ENCODE measurements around the gene RBMS3. TPM values are rescaled to one million over a fixed set of nuclear protein-coding genes. Genes with fewer than 3 reads are reported as not detected.

Gene RBMS3
- total and polyA plus RNA-seq, 2 experiments from 2014 or later = 34.9 to 37.1 TPM

GRCh38 chr3:29937185-29937584 lies 656.3 kb downstream of the RBMS3 start:
- no peak for DNase-seq (ENCODE audit: low spot score)
- no peak for TF ChIP-seq CTCF (IDR thresholded peaks at IDR 0.05; ENCODE audit: poor library complexity)
- TF ChIP-seq EZH2 (IDR thresholded peaks at IDR 0.05; ENCODE audit: borderline replicate concordance) = no peak
- TF ChIP-seq EZH2phosphoT487 (IDR thresholded peaks at IDR 0.05; ENCODE audit: low read depth, severe bottlenecking, unreplicated experiment) = no peak
- Histone ChIP-seq H3K27me3 (no peaks in the 10 kb centered on the region), H3K9me2 (replicated peaks; ENCODE audit: insufficient read depth) (no peaks in the 10 kb centered on the region), H3K4me1 (ENCODE audit: insufficient read depth) (peaks cover 2% of the 10 kb centered on the region), H3K27ac (no peak overlapping the region), H3K36me3 (replicated peaks; ENCODE audit: insufficient read depth, low read depth) (no peaks in the 10 kb centered on the region), H3K79me2 (no peaks in the 10 kb centered on the region), H3K9me3 (ENCODE audit: low read depth) (no peaks in the 10 kb centered on the region), H2AFZ (no peak overlapping the region), H3K4me3 (no peak overlapping the region), H4K20me1 (ENCODE audit: insufficient read depth, poor library complexity, severe bottlenecking) (no peaks in the 10 kb centered on the region), H3K4me2 (no peak overlapping the region)

- H3K4me3 ChIP-seq = no peak overlapping the region
- TF ChIP-seq CTCF (IDR thresholded peaks at IDR 0.05; ENCODE audit: poor library complexity) (no peak), EZH2 (IDR thresholded peaks at IDR 0.05; ENCODE audit: borderline replicate concordance) (no peak), EZH2phosphoT487 (IDR thresholded peaks at IDR 0.05; ENCODE audit: low read depth, severe bottlenecking, unreplicated experiment) (no peak)
- H3K9me3 ChIP-seq (ENCODE audit: low read depth) = no peaks in the 10 kb centered on the region
- no peak overlapping the region for H2AFZ ChIP-seq
- H3K36me3 ChIP-seq (replicated peaks; ENCODE audit: insufficient read depth, low read depth) = no peaks in the 10 kb centered on the region
- H3K4me2 ChIP-seq = no peak overlapping the region
- peak overlapping the region; percentile 5 for H3K27ac ChIP-seq
- DNase-seq (ENCODE audit: low spot score) = no peak
- no peaks in the 10 kb centered on the region for H3K27me3 ChIP-seq
- no peaks in the 10 kb centered on the region for H3K9me2 ChIP-seq (replicated peaks; ENCODE audit: insufficient read depth)
- 7% methylated on average over 1 of the region's 1 CpG for WGBS (ENCODE audit: low lambda C conversion rate, missing lambda C conversion rate)
- no peaks in the 10 kb centered on the region for H3K79me2 ChIP-seq
- H4K20me1 ChIP-seq (ENCODE audit: insufficient read depth, poor library complexity, severe bottlenecking) = no peaks in the 10 kb centered on the region
- peaks cover 2% of the 10 kb centered on the region for H3K4me1 ChIP-seq (ENCODE audit: insufficient read depth)
Measured at GRCh38 chr3:29940759-29941323, 660.0 kb downstream of the RBMS3 start.

GRCh38 chr3:29942297-29942696 lies 661.4 kb downstream of the RBMS3 start:
- no peaks in the 10 kb centered on the region for H3K79me2 ChIP-seq
- no peak overlapping the region for H3K4me3 ChIP-seq
- H2AFZ ChIP-seq = no peak overlapping the region
- no peaks in the 10 kb centered on the region for H3K9me3 ChIP-seq (ENCODE audit: low read depth)
- no peaks in the 10 kb centered on the region for H4K20me1 ChIP-seq (ENCODE audit: insufficient read depth, poor library complexity, severe bottlenecking)
- TF ChIP-seq EZH2phosphoT487 (IDR thresholded peaks at IDR 0.05; ENCODE audit: low read depth, severe bottlenecking, unreplicated experiment) = no peak
- no peak for TF ChIP-seq CTCF (IDR thresholded peaks at IDR 0.05; ENCODE audit: poor library complexity)
- TF ChIP-seq EZH2 (IDR thresholded peaks at IDR 0.05; ENCODE audit: borderline replicate concordance) = no peak
- H3K9me2 ChIP-seq (replicated peaks; ENCODE audit: insufficient read depth) = no peaks in the 10 kb centered on the region
- 90% methylated on average over 1 of the region's 1 CpG for WGBS (ENCODE audit: low lambda C conversion rate, missing lambda C conversion rate)
- H3K4me2 ChIP-seq = no peak overlapping the region
- H3K4me1 ChIP-seq (ENCODE audit: insufficient read depth) = peaks cover 2% of the 10 kb centered on the region
- H3K27ac ChIP-seq = no peak overlapping the region
- DNase-seq (ENCODE audit: low spot score) = no peak
- H3K36me3 ChIP-seq (replicated peaks; ENCODE audit: insufficient read depth, low read depth) = no peaks in the 10 kb centered on the region
- no peaks in the 10 kb centered on the region for H3K27me3 ChIP-seq

- DNase-seq (ENCODE audit: low spot score) = no peak
- no peaks in the 10 kb centered on the region for H4K20me1 ChIP-seq (ENCODE audit: insufficient read depth, poor library complexity, severe bottlenecking)
- H3K79me2 ChIP-seq = no peaks in the 10 kb centered on the region
- no peak overlapping the region for H2AFZ ChIP-seq
- no peak for TF ChIP-seq EZH2 (IDR thresholded peaks at IDR 0.05; ENCODE audit: borderline replicate concordance)
- no peak for TF ChIP-seq CTCF (IDR thresholded peaks at IDR 0.05; ENCODE audit: poor library complexity)
- no peak for TF ChIP-seq EZH2phosphoT487 (IDR thresholded peaks at IDR 0.05; ENCODE audit: low read depth, severe bottlenecking, unreplicated experiment)
- no peak overlapping the region for H3K4me3 ChIP-seq
- H3K4me2 ChIP-seq = no peak overlapping the region
- no peaks in the 10 kb centered on the region for H3K9me3 ChIP-seq (ENCODE audit: low read depth)
- H3K9me2 ChIP-seq (replicated peaks; ENCODE audit: insufficient read depth) = no peaks in the 10 kb centered on the region
- WGBS (ENCODE audit: low lambda C conversion rate, missing lambda C conversion rate) = 63% methylated on average over 1 of the region's 1 CpG
- H3K36me3 ChIP-seq (replicated peaks; ENCODE audit: insufficient read depth, low read depth) = no peaks in the 10 kb centered on the region
- no peaks in the 10 kb centered on the region for H3K27me3 ChIP-seq
- H3K4me1 ChIP-seq (ENCODE audit: insufficient read depth) = no peaks in the 10 kb centered on the region
- no peak overlapping the region for H3K27ac ChIP-seq
Measured at GRCh38 chr3:29949131-29949530, 668.3 kb downstream of the RBMS3 start.

All from hepatocyte (in vitro differentiated cells).